Measurements from ENCODE around the gene HBD. TPM values are rescaled to one million over a fixed set of nuclear protein-coding genes. Genes with fewer than 3 reads are reported as not detected.

The HBD gene
- total RNA-seq, 1 donor from 2014 or later: not detected

DNA sequence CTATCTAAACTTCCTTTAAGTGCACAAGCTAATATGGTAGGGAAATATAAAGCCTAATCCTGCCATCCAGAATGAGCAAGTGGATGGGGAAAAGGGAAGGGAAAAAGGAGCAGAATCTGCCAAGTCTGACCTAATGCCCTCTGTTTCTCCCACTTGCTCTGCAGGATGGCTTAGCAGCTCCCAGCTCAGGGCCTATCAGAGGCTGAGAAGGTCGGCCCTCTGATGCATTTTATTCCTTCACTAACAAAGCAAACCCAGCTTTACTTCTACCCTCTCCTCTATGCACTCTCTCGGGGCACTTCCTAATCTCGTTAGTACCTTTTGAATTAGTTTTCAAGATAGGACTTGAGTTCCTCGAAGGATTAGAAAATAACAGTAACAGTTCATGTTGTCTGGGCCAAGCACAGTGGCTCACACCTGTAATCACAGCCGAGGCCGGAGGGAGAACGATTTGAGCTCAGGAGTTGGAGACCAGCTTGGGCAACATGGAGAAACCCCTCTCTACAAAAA lies 23.9 kb downstream of the HBD start:
- TF ChIP-seq, protein P1, sequence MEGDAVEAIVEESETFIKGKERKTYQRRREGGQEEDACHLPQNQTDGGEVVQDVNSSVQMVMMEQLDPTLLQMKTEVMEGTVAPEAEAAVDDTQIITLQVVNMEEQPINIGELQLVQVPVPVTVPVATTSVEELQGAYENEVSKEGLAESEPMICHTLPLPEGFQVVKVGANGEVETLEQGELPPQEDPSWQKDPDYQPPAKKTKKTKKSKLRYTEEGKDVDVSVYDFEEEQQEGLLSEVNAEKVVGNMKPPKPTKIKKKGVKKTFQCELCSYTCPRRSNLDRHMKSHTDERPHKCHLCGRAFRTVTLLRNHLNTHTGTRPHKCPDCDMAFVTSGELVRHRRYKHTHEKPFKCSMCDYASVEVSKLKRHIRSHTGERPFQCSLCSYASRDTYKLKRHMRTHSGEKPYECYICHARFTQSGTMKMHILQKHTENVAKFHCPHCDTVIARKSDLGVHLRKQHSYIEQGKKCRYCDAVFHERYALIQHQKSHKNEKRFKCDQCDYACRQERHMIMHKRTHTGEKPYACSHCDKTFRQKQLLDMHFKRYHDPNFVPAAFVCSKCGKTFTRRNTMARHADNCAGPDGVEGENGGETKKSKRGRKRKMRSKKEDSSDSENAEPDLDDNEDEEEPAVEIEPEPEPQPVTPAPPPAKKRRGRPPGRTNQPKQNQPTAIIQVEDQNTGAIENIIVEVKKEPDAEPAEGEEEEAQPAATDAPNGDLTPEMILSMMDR (conservative IDR thresholded peaks at IDR 0.05): no peak
- no peak for DNase-seq (ENCODE audit: low read depth, low spot score)
- Mint-ChIP-seq H3K4me3 (no peak overlapping the region), H3K4me1 (no peaks in the 10 kb centered on the region), H3K27me3 (ENCODE audit: low read depth) (no peaks in the 10 kb centered on the region), H3K36me3 (ENCODE audit: low read depth) (no peaks in the 10 kb centered on the region), H3K9me3 (peaks cover 4% of the 10 kb centered on the region), H3K27ac (ENCODE audit: unreplicated experiment) (no peak overlapping the region)

DNA sequence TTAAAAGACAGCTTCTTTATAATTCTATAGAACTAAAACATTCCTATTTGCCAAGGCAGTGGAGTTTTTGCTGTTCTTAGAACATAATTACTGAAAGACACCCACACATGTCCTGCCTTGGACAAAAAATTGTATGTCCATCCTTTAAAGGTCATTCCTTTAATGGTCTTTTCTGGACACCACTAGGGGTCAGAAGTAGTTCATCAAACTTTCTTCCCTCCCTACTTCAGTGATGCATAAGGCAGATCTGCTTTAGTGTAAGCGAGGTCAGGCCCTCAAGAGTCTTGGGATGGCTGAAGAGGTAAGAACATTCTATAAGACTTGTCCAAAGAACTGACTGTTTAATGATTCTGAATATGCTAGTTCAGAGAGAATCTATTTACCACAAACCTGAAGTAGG lies 29.5 kb downstream of the HBD start:
- Mint-ChIP-seq H3K27ac (ENCODE audit: unreplicated experiment) (no peak overlapping the region), H3K27me3 (ENCODE audit: low read depth) (no peaks in the 10 kb centered on the region), H3K4me3 (no peak overlapping the region), H3K9me3 (no peaks in the 10 kb centered on the region), H3K36me3 (ENCODE audit: low read depth) (no peaks in the 10 kb centered on the region), H3K4me1 (peaks cover 14% of the 10 kb centered on the region)
- TF ChIP-seq, protein P1 (conservative IDR thresholded peaks at IDR 0.05): peak; percentile 66
- no peak for DNase-seq (ENCODE audit: low read depth, low spot score)

DNA sequence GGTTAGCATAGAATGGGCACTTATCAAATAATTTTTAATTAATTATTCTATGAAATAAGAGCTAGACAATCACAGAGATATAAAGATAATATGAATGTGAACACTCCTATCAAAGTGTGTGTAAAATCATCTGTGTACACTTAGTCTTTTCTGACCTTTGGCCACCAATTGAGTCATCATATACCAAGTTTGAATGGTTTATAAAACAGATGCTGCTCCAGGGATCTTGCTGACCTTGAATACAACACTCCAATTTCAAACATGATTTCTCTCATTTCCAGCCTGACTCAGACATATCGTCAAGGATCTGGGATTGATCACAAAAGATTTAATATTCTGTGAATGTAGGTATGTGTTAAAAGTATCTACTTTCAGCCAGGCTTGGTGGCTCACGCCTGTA lies 30.9 kb downstream of the HBD start:
- TF ChIP-seq, protein P1 (conservative IDR thresholded peaks at IDR 0.05): no peak
- Mint-ChIP-seq H3K9me3 (no peaks in the 10 kb centered on the region), H3K27ac (ENCODE audit: unreplicated experiment) (no peak overlapping the region), H3K4me1 (peaks cover 14% of the 10 kb centered on the region), H3K36me3 (ENCODE audit: low read depth) (no peaks in the 10 kb centered on the region), H3K27me3 (ENCODE audit: low read depth) (no peaks in the 10 kb centered on the region), H3K4me3 (no peak overlapping the region)
- DNase-seq (ENCODE audit: low read depth, low spot score): no peak

DNA sequence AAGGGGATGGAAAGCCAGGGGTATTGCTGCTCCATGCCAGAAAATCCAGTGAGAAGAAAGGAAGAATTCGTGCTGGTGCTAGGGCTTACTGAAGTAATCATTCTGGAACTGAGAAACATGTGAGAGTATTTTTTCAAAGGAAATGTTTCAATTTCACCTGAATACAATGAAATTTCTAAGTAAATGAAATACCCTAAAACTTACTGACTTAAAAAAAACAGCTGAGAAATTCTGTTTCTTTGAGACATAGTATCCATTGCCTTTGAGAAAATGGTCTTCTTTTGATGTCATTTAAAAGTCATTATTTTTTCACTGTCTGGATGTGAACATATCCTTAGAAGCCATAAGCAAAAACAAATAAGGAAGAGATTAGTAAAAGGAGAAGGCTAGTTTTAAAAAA lies 33.7 kb downstream of the HBD start, which contains the start of gene OR51V1:
OR51V1 (minus strand) TSS at position 101 of the 400 bp plus-strand sequence; CDS start at position 101, 0 bp downstream.
- H3K4me3 Mint-ChIP-seq: no peak within 1 kb of the TSS
- DNase-seq (ENCODE audit: low read depth, low spot score): no peak
- no peaks in the 10 kb centered on the region for H3K36me3 Mint-ChIP-seq (ENCODE audit: low read depth)
- H3K27me3 Mint-ChIP-seq (ENCODE audit: low read depth): no peaks in the 10 kb centered on the region
- no peaks in the 10 kb centered on the region for H3K9me3 Mint-ChIP-seq
- TF ChIP-seq, protein P1 (conservative IDR thresholded peaks at IDR 0.05): no peak
- H3K4me1 Mint-ChIP-seq: peaks cover 14% of the 10 kb centered on the region
- H3K27ac Mint-ChIP-seq (ENCODE audit: unreplicated experiment): no peak within 1 kb of the TSS

DNA sequence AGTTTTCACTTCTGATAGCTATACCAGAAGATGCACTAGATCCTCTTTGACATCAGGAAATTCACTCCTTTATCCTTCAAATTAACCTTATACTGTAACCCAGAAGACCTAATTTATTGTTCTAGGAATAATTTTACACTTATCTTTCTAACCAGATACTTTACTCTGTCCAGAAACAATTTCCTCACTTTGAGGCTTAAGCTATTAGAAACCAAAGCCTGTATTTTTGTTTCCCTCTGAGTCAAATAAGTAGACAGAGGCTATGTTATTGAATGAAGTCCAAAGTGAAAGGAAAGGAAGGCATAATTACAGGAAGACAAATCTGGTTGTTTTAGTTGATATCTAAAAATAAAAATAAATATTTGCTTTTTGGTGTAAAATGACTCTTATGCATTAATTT lies 36.0 kb downstream of the HBD start:
- DNase-seq (ENCODE audit: low read depth, low spot score): no peak
- Mint-ChIP-seq H3K4me1 (peaks cover 14% of the 10 kb centered on the region), H3K27ac (ENCODE audit: unreplicated experiment) (no peak overlapping the region), H3K9me3 (no peaks in the 10 kb centered on the region), H3K4me3 (no peak overlapping the region), H3K27me3 (ENCODE audit: low read depth) (no peaks in the 10 kb centered on the region), H3K36me3 (ENCODE audit: low read depth) (no peaks in the 10 kb centered on the region)
- TF ChIP-seq, protein P1 (conservative IDR thresholded peaks at IDR 0.05): no peak
